ENCODE measurements around the gene NR4A1.

The NR4A1 gene

GRCh38 chr12:52037248-52037861 lies 13.9 kb upstream of the NR4A1 start:
- TF ChIP-seq TCF12 (IDR thresholded peaks at IDR 0.05; ENCODE audit: low read depth) (no peak), FOXM1 (IDR thresholded peaks at IDR 0.05; ENCODE audit: borderline replicate concordance, low read depth) (no peak), TEAD4 (IDR thresholded peaks at IDR 0.05) (peak; percentile 48; the same call in 1 of the 2 replicates), CEBPB (IDR thresholded peaks at IDR 0.05) (no peak), ZBTB7A (IDR thresholded peaks at IDR 0.05; ENCODE audit: low read depth) (peak; percentile 83), EGR1 (IDR thresholded peaks at IDR 0.05) (0 out of 2 replicates have a peak, but pooled peaks have one; percentile 20), MAX (IDR thresholded peaks at IDR 0.05) (peak; percentile 59; the same call in 1 of the 2 replicates)

- TF ChIP-seq CEBPB (IDR thresholded peaks at IDR 0.05) (no peak), YY1 (IDR thresholded peaks at IDR 0.05; ENCODE audit: low read depth) (no peak), TCF12 (IDR thresholded peaks at IDR 0.05; ENCODE audit: low read depth) (no peak), TEAD4 (IDR thresholded peaks at IDR 0.05) (no peak), CREB1 (IDR thresholded peaks at IDR 0.05; ENCODE audit: low read depth) (no peak), REST (IDR thresholded peaks at IDR 0.05; ENCODE audit: low read depth) (no peak), TAF1 (IDR thresholded peaks at IDR 0.05; ENCODE audit: low read depth) (no peak), NFIC (IDR thresholded peaks at IDR 0.05) (no peak), EGR1 (IDR thresholded peaks at IDR 0.05) (no peak)
Measured at GRCh38 chr12:52038447-52038846, 12.8 kb upstream of the NR4A1 start.

- TF ChIP-seq TAF1 (IDR thresholded peaks at IDR 0.05; ENCODE audit: low read depth) (no peak), EP300 (IDR thresholded peaks at IDR 0.05; ENCODE audit: borderline replicate concordance) (no peak), RAD21 (IDR thresholded peaks at IDR 0.05; ENCODE audit: low read depth) (no peak), TCF12 (IDR thresholded peaks at IDR 0.05; ENCODE audit: low read depth) (no peak), USF1 (IDR thresholded peaks at IDR 0.05) (no peak), ZBTB7A (IDR thresholded peaks at IDR 0.05; ENCODE audit: low read depth) (no peak), NFIC (IDR thresholded peaks at IDR 0.05) (no peak), EGR1 (IDR thresholded peaks at IDR 0.05) (no peak), CREB1 (IDR thresholded peaks at IDR 0.05; ENCODE audit: low read depth) (no peak), YY1 (IDR thresholded peaks at IDR 0.05; ENCODE audit: low read depth) (no peak), CEBPB (IDR thresholded peaks at IDR 0.05) (no peak), REST (IDR thresholded peaks at IDR 0.05; ENCODE audit: low read depth) (no peak), TEAD4 (IDR thresholded peaks at IDR 0.05) (no peak), MAX (IDR thresholded peaks at IDR 0.05) (no peak), FOXM1 (IDR thresholded peaks at IDR 0.05; ENCODE audit: borderline replicate concordance, low read depth) (no peak)
Measured at GRCh38 chr12:52041035-52041434, 10.2 kb upstream of the NR4A1 start.

GRCh38 chr12:52041695-52042123 lies 9.5 kb upstream of the NR4A1 start:
- no peak for TF ChIP-seq CEBPB (IDR thresholded peaks at IDR 0.05)
- TF ChIP-seq TEAD4 (IDR thresholded peaks at IDR 0.05): no peak
- TF ChIP-seq MAX (IDR thresholded peaks at IDR 0.05): no peak
- no peak for TF ChIP-seq FOXM1 (IDR thresholded peaks at IDR 0.05; ENCODE audit: borderline replicate concordance, low read depth)
- no peak for TF ChIP-seq RAD21 (IDR thresholded peaks at IDR 0.05; ENCODE audit: low read depth)
- peak; percentile 87 for TF ChIP-seq REST (IDR thresholded peaks at IDR 0.05; ENCODE audit: low read depth)
- TF ChIP-seq USF1 (IDR thresholded peaks at IDR 0.05): no peak
- TF ChIP-seq EGR1 (IDR thresholded peaks at IDR 0.05): no peak
